Endothelial cell of umbilical vein (primary cell): ENCODE results near the gene ZNF740. TPM values are rescaled to one million over a fixed set of nuclear protein-coding genes. Genes with fewer than 3 reads are reported as not detected.

Source experiments
- BruUV-seq: library from RNA; stranded (reverse); fragments of 400-500 nt; replicated peaks from 2 replicates; lab custom pipeline; 2021; lab: Mats Ljungman, UMichigan
- CTCF ChIA-PET: fragments of 300-600, 350-600 bp; sonication (Branson Sonifier 250); formaldehyde crosslinking; loops from one replicate; lab custom pipeline; 2021; ENCODE audit warnings: antibody characterized with exemption, inconsistent platforms; lab: Charles Lee
- POLR2A ChIA-PET: fragments of 300-600, 350-600 bp; sonication (Branson Sonifier 250); formaldehyde crosslinking; loops from one replicate; lab custom pipeline; 2021; ENCODE audit warnings: antibody characterized with exemption, inconsistent platforms; lab: Charles Lee
- DNase-seq: peaks from one replicate; pipeline ENCODE4 v3.0.0-alpha.2; 2011; ENCODE audit warnings: low read depth, low spot score
- FAIRE-seq: peaks from 2 replicates; lab custom pipeline; 2011; peaks lifted over from hg19 to GRCh38; lab: Jason Lieb, UNC
- H2AFZ ChIP-seq: 2 replicates; pipeline ENCODE4 v1.6.0; 2012; ENCODE audit warnings: low read depth, low read length, control low read depth, inconsistent platforms
- H3K27ac ChIP-seq: 2 replicates; pipeline ENCODE4 v1.5.1; 2011; ENCODE audit warnings: low read depth, mild to moderate bottlenecking, control low read depth, low read length, moderate library complexity; ENCODE audit not compliant: insufficient read depth
- H3K27me3 ChIP-seq, 2 experiments: 2 replicates each; pipeline versions ENCODE4 v1.6.0 to v1.6.1; 2011; ENCODE audit warnings: low read length in 2 of 2, mixed read lengths in 1 of 2; ENCODE audit not compliant: control insufficient read depth in 2 of 2, insufficient read depth in 2 of 2
- H3K36me3 ChIP-seq, 2 experiments: 2 replicates in 1 of 2; 3 replicates in 1 of 2; pipeline ENCODE4 v1.5.1; 2011; ENCODE audit warnings: low read length in 2 of 2, mild to moderate bottlenecking in 1 of 2, moderate library complexity in 1 of 2; ENCODE audit not compliant: control insufficient read depth in 2 of 2, insufficient read depth in 2 of 2; ENCODE audit errors: extremely low read depth in 1 of 2
- H3K4me1 ChIP-seq: 3 replicates; pipeline ENCODE4 v1.5.1; 2011; ENCODE audit warnings: mild to moderate bottlenecking, low read length; ENCODE audit not compliant: control insufficient read depth, insufficient read depth; ENCODE audit errors: extremely low read depth
- H3K4me2 ChIP-seq: 2 replicates; pipeline ENCODE4 v1.6.1; 2011; ENCODE audit warnings: low read length, control low read depth, mixed read lengths; ENCODE audit not compliant: insufficient read depth
- H3K4me3 ChIP-seq, 3 experiments: fragments of 200-600 bp in 1 of 3; sonication (generic), shearing (Covaris generic) in 1 of 3; replicated peaks in 1 of 3; 2 replicates each; pipeline ENCODE4 v1.5.1; 2011 to 2016; ENCODE audit warnings: control low read depth in 3 of 3, low read length in 3 of 3, mild to moderate bottlenecking in 2 of 3, inconsistent platforms in 1 of 3, low read depth in 1 of 3, moderate library complexity in 1 of 3; ENCODE audit not compliant: insufficient read depth in 1 of 3
- H3K79me2 ChIP-seq: 2 replicates; pipeline ENCODE4 v1.6.0; 2012; ENCODE audit warnings: low read length, inconsistent platforms; ENCODE audit not compliant: control insufficient read depth, insufficient read depth
- H3K9ac ChIP-seq: replicated peaks from 2 replicates; pipeline ENCODE3; 2011; ENCODE audit warnings: low read length, control low read depth; ENCODE audit not compliant: insufficient read depth; ENCODE audit errors: extremely low read depth
- H3K9me1 ChIP-seq: replicated peaks from 3 replicates; pipeline ENCODE4 v1.6.0; 2011; ENCODE audit warnings: mild to moderate bottlenecking, low read length; ENCODE audit not compliant: control insufficient read depth, insufficient read depth; ENCODE audit errors: extremely low read depth
- H3K9me3 ChIP-seq: replicated peaks from 2 replicates; pipeline ENCODE4 v1.5.1; 2012; ENCODE audit warnings: low read length, inconsistent platforms; ENCODE audit not compliant: control insufficient read depth, insufficient read depth
- H4K20me1 ChIP-seq: replicated peaks from 2 replicates; pipeline ENCODE3; 2011; ENCODE audit warnings: mild to moderate bottlenecking, low read length; ENCODE audit not compliant: control insufficient read depth, insufficient read depth; ENCODE audit errors: extremely low read depth
- CTCF ChIP-seq, 2 donors: IDR thresholded peaks; 1 replicate in 1 of 2; 2 replicates in 1 of 2; pipeline ENCODE4 v1.5.1; 2011; ENCODE audit warnings: low read length in 2 of 2, mild to moderate bottlenecking in 2 of 2, moderate library complexity in 2 of 2, control low read depth in 1 of 2, inconsistent platforms in 1 of 2, low read depth in 1 of 2; ENCODE audit not compliant: insufficient read depth in 1 of 2; ENCODE audit errors: extremely low read depth in 1 of 2
- EZH2 ChIP-seq: IDR thresholded peaks from 2 replicates; pipeline ENCODE4 v1.6.1; 2012; ENCODE audit warnings: borderline replicate concordance, low read depth, mild to moderate bottlenecking, moderate library complexity, low read length, inconsistent platforms; ENCODE audit not compliant: severe bottlenecking
- FOS ChIP-seq: IDR thresholded peaks from 2 replicates; pipeline ENCODE4 v1.6.1; 2011; ENCODE audit warnings: mild to moderate bottlenecking, low read length, moderate library complexity, borderline replicate concordance; ENCODE audit not compliant: insufficient read depth
- GATA2 ChIP-seq: IDR thresholded peaks from 2 replicates; pipeline ENCODE4 v1.7.0; 2011; ENCODE audit warnings: low read depth, mild to moderate bottlenecking, moderate library complexity, mixed read lengths, low read length; ENCODE audit not compliant: insufficient read length, insufficient read depth
- JUN ChIP-seq: IDR thresholded peaks from 2 replicates; pipeline ENCODE4 v1.6.1; 2011; ENCODE audit warnings: borderline replicate concordance, low read depth; ENCODE audit not compliant: insufficient read length, insufficient read depth
- MAX ChIP-seq: IDR thresholded peaks from 2 replicates; pipeline ENCODE4 v1.6.1; 2011; ENCODE audit not compliant: insufficient read depth, insufficient read length
- MYC ChIP-seq: IDR thresholded peaks from one replicate; pipeline ENCODE4 v1.6.1; 2011; ENCODE audit warnings: mild to moderate bottlenecking, low read depth, low read length
- POLR2A ChIP-seq: IDR thresholded peaks from 2 replicates; pipeline ENCODE4 v1.6.1; 2012; ENCODE audit warnings: low read depth, mild to moderate bottlenecking, control low read depth, low read length
- POLR2AphosphoS5 ChIP-seq: IDR thresholded peaks from 2 replicates; pipeline ENCODE4 v1.6.1; 2012; ENCODE audit warnings: low read depth, mild to moderate bottlenecking, control low read depth, low read length, moderate library complexity; ENCODE audit not compliant: insufficient read depth
- dilution Hi-C: fragments of 300-500 bp; cut with MboI; formaldehyde crosslinking; loops from one replicate; pipeline ENCODE4 v1.15.0; 2019; ENCODE audit warnings: low sequenced_read_pairs; ENCODE audit not compliant: extremely low pct_ligation_motif_present
- intact Hi-C: fragments of 100-400 bp; cut with micrococcal nuclease; formaldehyde crosslinking; loops from one replicate; pipeline ENCODE4 v1.10.0; 2022
- polyA plus RNA-seq, 4 experiments: library from polyadenylated mRNA; depleted of rRNA in 3 of 4; stranded (reverse) in 3 of 4; unstranded in 1 of 4; fragments of >200 nt; gene quantifications; 2 replicates each; pipeline versions ENCODE4 v1.2.1 to v1.2.3, GENCODE V29; 2011 to 2012; ENCODE audit warnings: missing spikeins in 1 of 4
- total RNA-seq: library from RNA; stranded (reverse); gene quantifications from 2 replicates; pipeline ENCODE4 v1.2.3, GENCODE V29; 2021

ZNF740 gene
- total and polyA plus RNA-seq, 2 donors (not counting 3 experiments of a cell fraction or from before 2014, with no cell fraction given), result 10.5 to 38.1 TPM

- H3K36me3 ChIP-seq, result no peaks in the 10 kb centered on the region
- BruUV-seq, result no TSS peak
- H4K20me1 ChIP-seq, result no peaks in the 10 kb centered on the region
- H3K9ac ChIP-seq, result no peak overlapping the region
- H3K4me1 ChIP-seq, result no peaks in the 10 kb centered on the region
- H2AFZ ChIP-seq, result no peak overlapping the region
- dilution Hi-C loops, result no loop called here
- no peaks in the 10 kb centered on the region for H3K9me3 ChIP-seq
- TF ChIP-seq EZH2 (no peak), POLR2AphosphoS5 (no peak), GATA2 (no peak)
- no peak for FAIRE-seq
- H3K9me1 ChIP-seq, result no peaks in the 10 kb centered on the region
- no peaks in the 10 kb centered on the region for H3K27me3 ChIP-seq
- intact Hi-C loops, result no loop called here
- no peak overlapping the region for H3K4me3 ChIP-seq
- DNase-seq, result no peak
- ChIA-PET POLR2A (no interaction called here), CTCF (no interaction called here)
- H3K4me2 ChIP-seq, result no peak overlapping the region
- H3K79me2 ChIP-seq, result no peaks in the 10 kb centered on the region
- no peak overlapping the region for H3K27ac ChIP-seq
Measured at GRCh38 chr12:53151039-53151438, 29.5 kb upstream of the ZNF740 start.

- CTCF ChIA-PET, result interaction anchor here (1.2 to 1.5 kb wide), 2 partner anchors 45 to 61 kb away, joined by 3 to 6 read pairs; no protein-coding TSS in a partner anchor
- no peaks in the 10 kb centered on the region for H4K20me1 ChIP-seq
Measured at GRCh38 chr12:53152390-53152789, 28.1 kb upstream of the ZNF740 start.

More at GRCh38 chr12:53152390-53152789, 28.1 kb upstream of the ZNF740 start:
- POLR2A ChIA-PET, result no interaction called here
- TF ChIP-seq FOS (no peak), EZH2 (no peak), CTCF (IDR thresholded peaks at IDR 0.05; ENCODE audit: extremely low read depth in 1 of 2, insufficient read depth in 1 of 2, low read depth in 1 of 2, low read length in 2 of 2) (no peak), JUN (no peak), GATA2 (no peak), MYC (no peak), POLR2AphosphoS5 (no peak), POLR2A (no peak), MAX (no peak)
- intact Hi-C loops (no loop called here), dilution Hi-C loops (no loop called here)
- no peaks in the 10 kb centered on the region for H3K36me3 ChIP-seq
- no peaks in the 10 kb centered on the region for H3K9me3 ChIP-seq
- no peak overlapping the region for H3K4me2 ChIP-seq
- H3K4me3 ChIP-seq, result no peak overlapping the region
- no peak overlapping the region for H2AFZ ChIP-seq
- H3K9me1 ChIP-seq, result no peaks in the 10 kb centered on the region
- no peaks in the 10 kb centered on the region for H3K27me3 ChIP-seq
- DNase-seq (no peak), FAIRE-seq (no peak)
- BruUV-seq, result no TSS peak
- no peaks in the 10 kb centered on the region for H3K79me2 ChIP-seq
- no peak overlapping the region for H3K27ac ChIP-seq
- H3K4me1 ChIP-seq, result no peaks in the 10 kb centered on the region
- H3K9ac ChIP-seq, result no peak overlapping the region
